HL-60/S4 treated with phorbol 12-myristate 13-acetate at 8.2 ng/mL for 4 days and 3 days (cell line): Measurements from ENCODE around the gene TEX30.

Source experiments
- in situ Hi-C: fragments of 300-500 bp; cut with MboI; formaldehyde crosslinking; loops from 2 replicates; pipeline ENCODE4 v1.15.0; 2022; ENCODE audit warnings: low sequenced_read_pairs

The TEX30 gene

GRCh38 chr13:102773441-102774213 lies at the start of gene TEX30:
TSS of gene TEX30 (minus strand) at chr13:102773786. CDS start at chr13:102770026, 3,760 bp downstream.
- in situ Hi-C loops, result loop anchor here (10.0 kb wide), 1 partner anchor 71 kb away; the partner anchor contains the start of gene ERCC5

GRCh38 chr13:102817907-102818306 lies 44.3 kb upstream of the TEX30 start:
- in situ Hi-C loops, result no loop called here

GRCh38 chr13:102817241-102817640 lies 43.7 kb upstream of the TEX30 start:
- in situ Hi-C loops, result no loop called here

GRCh38 chr13:102816708-102817107 lies 43.1 kb upstream of the TEX30 start:
- in situ Hi-C loops, result no loop called here

GRCh38 chr13:102815788-102816187 lies 42.2 kb upstream of the TEX30 start:
- in situ Hi-C loops, result no loop called here

- in situ Hi-C loops, result no loop called here
Measured at GRCh38 chr13:102814793-102815192, 41.2 kb upstream of the TEX30 start.

DNA sequence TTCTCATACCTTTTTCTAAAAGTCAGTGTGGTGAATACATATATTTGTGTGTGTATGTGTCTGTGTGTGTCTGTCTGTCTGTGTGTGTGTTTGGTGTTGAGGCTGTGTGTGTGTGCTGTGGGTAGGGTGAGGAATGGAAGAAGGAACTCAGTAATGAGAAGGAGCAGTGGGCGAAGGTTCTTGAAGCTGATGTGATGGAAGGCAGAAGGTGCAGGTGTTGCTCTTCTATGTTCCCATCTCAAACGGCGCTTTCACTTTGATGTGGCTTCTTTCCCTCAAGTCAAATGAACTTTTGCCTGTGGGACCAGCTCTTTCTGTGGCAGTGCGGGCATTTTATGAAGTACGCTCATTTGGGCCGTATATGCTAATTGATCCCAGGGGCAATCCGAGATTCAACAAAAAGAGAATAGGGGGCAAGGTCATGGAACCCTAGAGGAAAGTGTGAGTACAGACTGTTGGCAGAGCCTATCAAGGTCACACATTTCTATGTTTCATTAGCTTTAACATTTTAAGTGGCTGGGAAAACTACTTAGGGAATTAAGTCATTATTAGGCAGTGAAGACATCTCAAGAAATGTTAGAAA lies 40.5 kb upstream of the TEX30 start:
- in situ Hi-C loops, result no loop called here

DNA sequence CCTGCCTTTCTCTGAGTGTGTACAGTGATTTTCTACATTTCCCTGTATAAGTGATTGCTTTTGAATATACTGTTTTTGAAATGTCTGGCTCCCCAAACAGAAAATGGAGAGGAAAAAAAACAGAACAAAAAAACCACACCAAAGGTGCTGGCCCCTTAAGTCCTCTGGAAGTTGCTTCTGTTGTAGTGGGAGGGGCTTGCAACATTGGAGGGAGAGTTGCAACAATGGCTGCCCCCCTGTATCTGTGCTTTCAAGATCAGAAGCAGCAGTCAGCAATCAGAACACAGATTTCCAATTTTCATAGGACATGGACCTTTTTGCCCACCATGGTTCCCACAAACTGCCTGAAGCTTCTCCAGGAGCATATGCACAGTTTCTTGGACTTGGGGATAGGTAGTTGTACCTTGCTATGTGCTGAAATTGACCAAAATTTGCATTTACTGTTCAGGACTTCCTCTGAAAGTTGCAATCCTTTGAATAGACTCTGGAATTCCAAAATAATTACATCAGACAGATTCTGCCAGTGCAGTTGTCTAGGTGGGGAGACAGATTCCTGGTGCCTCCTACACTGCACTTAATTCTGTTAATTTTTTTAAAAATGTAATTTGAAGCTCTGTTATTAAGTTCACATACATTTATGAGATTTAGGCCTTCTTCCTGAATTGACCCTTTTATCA lies 39.2 kb upstream of the TEX30 start:
- in situ Hi-C loops, result no loop called here

DNA sequence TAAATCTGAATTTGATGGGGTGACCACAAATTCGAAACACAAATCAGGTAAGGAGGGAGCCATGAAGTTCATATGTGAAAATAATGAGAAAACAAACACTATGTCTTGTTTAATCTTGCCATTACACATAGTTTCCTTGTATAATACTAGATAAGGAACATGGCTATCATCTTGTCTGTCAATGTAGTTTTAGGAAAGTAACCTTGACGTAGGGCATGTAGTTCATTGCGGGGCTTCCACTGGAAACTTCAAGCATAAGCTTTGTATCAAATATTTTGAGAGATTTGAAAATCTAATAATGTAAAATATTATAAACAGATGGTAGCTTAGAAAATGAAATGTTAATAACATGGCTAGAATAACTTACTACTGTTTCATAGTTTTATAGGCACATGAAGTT lies 34.1 kb upstream of the TEX30 start:
- in situ Hi-C loops, result no loop called here

- in situ Hi-C loops, result no loop called here
Measured at GRCh38 chr13:102805680-102806079, 32.1 kb upstream of the TEX30 start.

- in situ Hi-C loops, result no loop called here
Measured at GRCh38 chr13:102800145-102801041, 26.8 kb upstream of the TEX30 start.

DNA sequence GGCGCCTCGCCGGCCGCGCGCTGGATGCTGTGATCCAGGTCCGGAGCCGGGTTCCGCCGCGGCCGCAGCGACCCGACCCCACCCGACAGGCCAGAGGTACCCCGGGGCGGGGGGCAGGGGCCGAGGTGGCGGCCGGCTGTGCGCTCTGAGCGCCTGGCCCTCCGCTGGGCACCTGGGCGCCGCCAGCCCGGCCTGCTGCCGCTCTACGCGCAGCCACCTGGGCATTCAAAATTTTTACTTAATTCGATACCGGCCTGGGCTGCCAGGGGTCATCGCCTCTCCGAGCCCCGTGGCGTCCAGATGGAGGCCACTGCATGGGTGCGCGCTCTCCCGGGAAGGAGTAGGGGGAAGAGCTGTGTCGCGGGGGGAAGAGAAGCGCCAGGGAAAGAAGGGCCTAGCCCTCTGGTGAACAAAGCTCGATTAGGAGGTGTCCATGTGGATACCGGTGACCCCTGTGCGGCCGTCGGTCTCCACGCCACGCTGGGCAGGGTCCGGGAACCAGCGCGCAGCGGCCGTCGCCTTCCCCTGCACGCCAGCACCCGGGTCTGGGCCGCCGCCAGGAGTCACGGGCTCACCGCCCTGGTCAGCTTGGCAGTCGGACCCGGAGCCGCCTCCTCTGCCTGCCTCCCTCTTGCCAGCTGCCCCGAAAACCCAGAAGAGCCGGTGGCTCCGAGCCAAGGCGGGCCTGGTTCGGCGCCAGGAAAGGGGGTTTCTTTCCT lies 26.0 kb upstream of the TEX30 start:
- in situ Hi-C loops, result no loop called here

GRCh38 chr13:102798581-102799425 lies 25.2 kb upstream of the TEX30 start, which contains the start of the genes BIVM and POGLUT2:
TSS of gene BIVM (plus strand) at chr13:102799119. CDS start at chr13:102807268, 8,149 bp downstream.
TSS of gene POGLUT2 (minus strand) at chr13:102798976. CDS start at chr13:102798670, 306 bp downstream.
- in situ Hi-C loops, result no loop called here

GRCh38 chr13:102793611-102794355 lies 20.2 kb upstream of the TEX30 start:
- in situ Hi-C loops, result no loop called here

GRCh38 chr13:102792396-102792795 lies 18.8 kb upstream of the TEX30 start:
- in situ Hi-C loops, result no loop called here

DNA sequence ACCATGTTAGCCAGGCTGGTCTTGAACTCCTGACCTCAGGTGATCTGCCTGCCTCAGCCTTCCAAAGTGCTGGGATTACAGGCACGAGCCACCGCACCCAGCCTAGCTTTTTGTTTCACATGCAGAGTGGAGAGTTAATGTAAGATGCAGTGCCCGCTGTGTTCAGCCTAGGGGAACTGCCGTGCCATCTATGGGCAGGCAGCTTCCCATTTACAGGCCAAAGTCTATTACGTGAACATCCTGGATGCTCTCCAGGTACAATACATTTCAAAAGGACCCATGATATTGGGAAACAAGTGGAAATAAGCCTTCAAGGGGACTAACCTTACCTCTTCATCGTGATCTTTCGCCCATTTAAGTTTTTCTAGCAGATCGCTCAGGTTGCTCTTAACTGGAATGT lies 15.1 kb upstream of the TEX30 start:
- in situ Hi-C loops, result no loop called here

- in situ Hi-C loops, result no loop called here
Measured at GRCh38 chr13:102784483-102784882, 10.9 kb upstream of the TEX30 start.

- in situ Hi-C loops, result no loop called here
Measured at GRCh38 chr13:102781591-102781990, 8.0 kb upstream of the TEX30 start.
